T-helper 1 cell (primary cell): ENCODE measurements around the gene LRIG2.
"Not testable (repeated sequence)": the region's sequence is repeated elsewhere in the genome, so short reads cannot be mapped to it uniquely, and the experiment has no call there.

ENCODE experiments used
- DNase-seq, 5 donors: peaks; one replicate each; pipeline ENCODE4 v3.0.0-alpha.2; 2012 to 2020
- total RNA-seq, 4 donors: gene quantifications; one replicate each; lab custom pipeline; 2026; lab: John Stamatoyannopoulos, UW

Gene LRIG2
- 43.9 to 66.5 (median 65.6) reads per million in 4 donors for total RNA-seq

- peak; percentile 91 to 98 (median 95) for DNase-seq
Measured at GRCh38 chr1:113072757-113073478, at the start of gene LRIG2. TSS of gene LRIG2 (plus strand) at chr1:113073198. CDS start at chr1:113073407, 209 bp downstream.

- DNase-seq: not testable (repeated sequence)
Measured at GRCh38 chr1:113023316-113023715, 49.7 kb upstream of the LRIG2 start.

- DNase-seq: no peak
Measured at GRCh38 chr1:113027007-113027406, 46.0 kb upstream of the LRIG2 start.

GRCh38 chr1:113027449-113027848 is 45.5 kb upstream of the LRIG2 start:
- no peak for DNase-seq

- no peak for DNase-seq
Measured at GRCh38 chr1:113029822-113030221, 43.2 kb upstream of the LRIG2 start.

GRCh38 chr1:113031171-113031933 is 41.6 kb upstream of the LRIG2 start:
- DNase-seq: peak in 1 of 5 donors; percentile 23

- DNase-seq: no peak
Measured at GRCh38 chr1:113035086-113035485, 37.9 kb upstream of the LRIG2 start.

GRCh38 chr1:113036639-113037321 is 36.2 kb upstream of the LRIG2 start:
- no peak for DNase-seq

- no peak for DNase-seq
Measured at GRCh38 chr1:113040041-113040440, 33.0 kb upstream of the LRIG2 start.

- no peak for DNase-seq
Measured at GRCh38 chr1:113040718-113041412, 32.1 kb upstream of the LRIG2 start.

GRCh38 chr1:113041569-113042284 is 31.3 kb upstream of the LRIG2 start:
- DNase-seq: no peak

- DNase-seq: peak in 1 of 5 donors; percentile 49
Measured at GRCh38 chr1:113042285-113043143, 30.5 kb upstream of the LRIG2 start.

- not testable (repeated sequence) for DNase-seq
Measured at GRCh38 chr1:113043144-113043488, 29.9 kb upstream of the LRIG2 start.

- peak in 1 of 5 donors; percentile 86 for DNase-seq
Measured at GRCh38 chr1:113046569-113046968, 26.4 kb upstream of the LRIG2 start.

- DNase-seq: no peak
Measured at GRCh38 chr1:113048064-113048463, 24.9 kb upstream of the LRIG2 start.

GRCh38 chr1:113053344-113054126 is 19.5 kb upstream of the LRIG2 start:
- no peak for DNase-seq

- DNase-seq: no peak
Measured at GRCh38 chr1:113055570-113055969, 17.4 kb upstream of the LRIG2 start.

GRCh38 chr1:113057006-113057405 is 16.0 kb upstream of the LRIG2 start:
- no peak for DNase-seq

GRCh38 chr1:113058941-113059706 is 13.9 kb upstream of the LRIG2 start:
- DNase-seq: no peak
